Measurements from ENCODE around the gene DAPK2.

Gene DAPK2

DNA sequence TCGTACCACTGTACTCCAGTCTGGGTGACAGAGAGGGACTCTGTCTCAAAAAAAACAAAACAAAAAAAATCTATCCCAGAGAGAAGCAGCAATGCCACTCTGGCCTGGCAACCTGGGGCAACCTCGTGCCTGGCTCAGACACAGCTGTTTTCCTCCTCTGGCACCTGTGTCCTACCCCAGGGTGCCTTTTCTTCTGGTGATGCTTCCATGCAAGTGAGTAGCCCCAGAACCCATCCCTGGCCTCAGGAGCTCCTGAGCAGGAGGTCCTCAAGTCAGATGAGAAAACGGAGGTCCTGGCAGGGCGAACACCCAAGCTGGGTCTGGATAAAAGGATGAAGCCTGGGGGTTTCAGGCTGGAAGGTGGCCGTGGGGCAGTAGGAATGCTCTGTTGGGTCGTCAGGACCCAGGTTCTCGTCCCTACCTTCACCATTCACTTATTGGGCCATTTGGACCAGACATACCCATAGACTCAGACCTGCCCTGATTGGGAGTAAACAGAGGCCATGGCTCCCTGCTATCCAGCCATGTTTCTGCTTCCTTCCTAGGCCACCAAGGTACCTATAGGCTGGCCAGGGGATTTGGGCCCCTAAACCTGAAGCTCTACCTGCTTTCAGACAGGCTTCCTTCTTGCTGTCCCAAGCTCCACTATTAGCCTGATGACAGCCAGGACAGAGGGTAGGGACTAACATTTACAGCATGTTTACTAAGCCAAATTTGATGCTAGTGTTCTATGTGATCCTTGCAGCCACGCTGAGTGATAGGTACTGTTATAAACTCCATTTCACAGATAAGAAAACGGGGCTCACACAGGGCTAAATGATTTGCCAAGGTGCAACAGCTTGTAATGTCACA, 102.2 kb downstream of the DAPK2 start:
- DNase-seq (ENCODE audit: low read depth, low spot score): no peak

DNA sequence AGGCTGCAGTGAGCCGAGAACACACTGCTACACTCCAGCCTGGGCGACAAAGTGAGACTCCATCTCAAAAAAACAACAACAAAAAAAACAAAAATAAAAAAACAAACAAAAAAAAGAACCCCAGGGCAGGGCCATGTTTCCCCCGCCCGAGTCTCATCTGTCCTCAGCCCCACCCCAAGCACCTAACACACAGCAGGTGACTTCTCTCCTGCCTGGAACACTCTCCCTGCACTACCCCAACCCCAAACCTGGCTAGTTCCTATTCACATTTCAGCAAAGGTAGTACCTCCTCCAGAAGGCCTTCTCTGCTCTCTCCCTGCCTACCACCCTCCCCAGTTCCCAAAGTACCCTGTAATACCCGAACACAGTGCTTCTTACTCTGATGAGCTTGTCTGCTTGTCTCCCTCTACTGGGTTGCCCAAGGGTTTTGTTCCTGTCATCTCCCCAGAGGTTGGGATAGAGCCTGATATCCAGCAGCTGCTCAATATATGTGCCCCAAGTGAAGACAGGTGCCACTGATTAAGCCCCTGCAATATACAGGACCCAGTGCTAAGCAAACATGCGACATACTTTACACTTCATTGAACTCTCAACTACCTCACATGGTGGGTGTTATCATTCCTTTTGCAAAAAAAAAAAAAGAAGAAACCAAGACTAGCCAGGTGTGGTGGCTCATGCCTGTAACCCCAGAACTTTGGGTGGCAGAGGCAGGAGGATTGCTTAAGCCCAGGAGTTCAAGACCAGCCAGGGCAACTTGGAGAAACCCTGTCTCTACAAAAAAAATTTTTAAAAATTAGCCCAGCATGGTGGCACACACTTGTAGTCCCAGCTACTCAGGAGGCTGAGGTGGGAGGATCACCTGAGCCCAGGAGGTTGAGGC, 103.6 kb downstream of the DAPK2 start:
- DNase-seq (ENCODE audit: low read depth, low spot score): no peak

DNA sequence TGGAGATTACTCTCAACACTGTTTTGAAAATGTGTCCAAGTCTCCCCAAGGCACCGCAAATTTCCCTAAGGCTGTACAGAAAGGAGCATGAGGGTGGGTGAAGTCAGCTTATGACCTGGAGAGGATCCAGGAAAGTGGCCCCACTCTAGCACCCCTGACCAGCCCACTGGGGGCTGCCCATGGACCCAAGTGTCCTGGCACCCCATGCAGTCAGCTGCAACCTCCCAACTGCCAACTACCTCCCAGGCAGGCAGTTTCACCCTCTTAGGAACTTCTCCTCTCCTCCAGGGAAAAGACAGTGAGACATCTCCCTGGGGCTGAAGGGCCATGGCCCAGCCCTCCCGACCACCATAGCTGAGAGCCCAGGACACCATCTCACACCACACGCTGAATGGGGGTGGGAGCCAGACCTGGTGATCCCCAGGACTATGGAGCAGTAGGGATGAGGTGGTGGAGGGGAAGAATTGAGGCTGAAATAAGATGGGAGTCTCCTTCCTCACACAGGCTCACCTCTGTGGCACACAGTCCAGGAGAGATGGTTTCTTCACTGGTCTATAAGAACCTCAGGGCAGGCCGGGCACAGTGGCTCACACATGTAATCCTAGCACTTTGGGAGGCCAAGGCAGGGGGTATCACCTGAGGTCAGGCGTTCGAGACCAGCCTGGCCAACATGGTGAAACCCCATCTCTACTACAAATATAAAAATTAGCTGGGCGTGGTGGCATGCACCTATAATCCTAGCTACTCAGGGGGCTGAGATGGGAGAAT, 104.4 kb downstream of the DAPK2 start:
- DNase-seq (ENCODE audit: low read depth, low spot score): no peak

DNA sequence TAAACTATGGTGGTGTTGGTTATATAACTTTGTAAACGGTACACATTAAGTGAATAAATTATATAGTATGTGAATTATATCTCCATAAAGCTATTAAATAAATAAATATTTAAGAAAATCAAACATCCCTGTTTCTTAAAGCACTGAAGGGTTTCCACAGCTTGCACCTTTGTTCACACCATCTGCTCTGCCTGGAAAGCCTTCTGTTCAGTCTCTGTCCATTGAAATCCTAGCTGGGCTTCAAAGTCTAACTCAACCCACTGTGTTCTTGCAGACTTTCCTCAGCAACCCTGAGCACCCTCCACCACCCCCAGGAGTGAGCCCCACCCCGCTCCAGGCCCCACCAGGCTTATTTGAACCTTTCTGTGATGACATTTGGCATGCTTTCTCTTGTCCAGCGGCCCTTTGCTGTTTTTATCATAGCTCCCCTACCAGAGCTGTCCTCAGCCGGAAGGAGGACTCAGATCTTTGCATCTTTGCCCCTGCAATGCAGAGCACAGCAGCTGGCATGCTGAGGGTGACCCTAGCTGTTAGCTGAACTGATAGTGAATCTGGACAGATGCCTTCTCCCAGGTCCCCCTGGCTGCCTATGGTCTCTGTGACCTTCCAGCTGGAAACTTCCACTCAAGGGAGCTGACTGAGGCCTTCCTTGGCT, 105.2 kb downstream of the DAPK2 start:
- DNase-seq (ENCODE audit: low read depth, low spot score): no peak

DNA sequence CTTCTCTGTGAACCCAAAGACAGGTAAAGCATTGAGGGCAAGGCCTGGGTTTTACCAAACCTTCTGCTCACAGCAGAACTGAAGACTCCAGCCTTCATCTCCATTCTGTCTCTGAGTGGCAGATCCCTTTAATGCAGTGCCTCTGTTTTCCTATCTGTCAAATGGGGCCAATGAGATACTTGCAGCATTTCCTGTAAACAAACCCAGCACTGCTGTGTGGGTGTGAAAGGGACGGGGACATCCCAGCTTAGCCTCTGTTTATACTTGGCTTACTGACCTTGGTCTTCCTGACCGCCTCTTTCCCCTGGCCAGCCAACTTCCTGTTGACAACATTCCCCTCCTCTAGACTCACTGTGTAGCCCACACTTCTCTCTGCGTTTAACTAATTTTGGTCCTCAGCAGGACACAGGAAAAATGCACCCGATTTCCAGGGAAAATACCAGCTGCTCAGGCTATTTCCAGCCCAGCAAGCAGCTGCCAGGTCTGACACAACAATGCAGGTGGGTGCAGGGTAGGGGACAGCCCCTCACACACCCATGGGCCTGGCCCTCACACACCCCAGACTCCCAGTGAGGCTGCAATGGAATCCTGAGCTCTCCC, 106.7 kb downstream of the DAPK2 start:
- no peak for DNase-seq (ENCODE audit: low read depth, low spot score)

DNA sequence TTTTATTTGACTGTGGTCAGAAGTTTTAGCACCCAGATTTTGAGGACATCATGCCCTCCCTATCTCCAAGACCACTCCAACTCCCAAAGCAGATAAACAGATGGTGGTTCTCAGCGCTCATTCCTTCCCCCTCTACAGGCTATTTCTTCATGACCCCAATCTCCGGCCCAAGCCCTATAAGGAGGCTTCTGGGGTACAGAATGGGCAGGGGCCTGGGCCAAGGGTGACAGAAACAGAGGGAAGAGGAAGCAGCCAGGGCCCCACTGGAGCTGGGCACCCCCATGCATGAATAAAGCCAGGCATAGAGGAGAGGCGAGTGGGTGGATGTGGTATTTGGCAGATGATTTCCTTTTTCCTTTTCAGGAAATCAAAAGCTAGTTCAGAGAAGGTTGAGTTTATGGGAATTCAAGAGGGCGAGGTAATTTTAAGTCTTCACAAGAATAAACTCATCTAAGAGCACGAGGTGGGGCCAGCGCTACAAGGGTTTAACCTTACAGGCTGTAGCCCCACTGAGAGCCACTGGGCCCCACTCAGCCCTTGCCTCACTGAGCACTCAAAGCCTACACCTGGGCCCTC, 107.7 kb downstream of the DAPK2 start:
- DNase-seq (ENCODE audit: low read depth, low spot score): no peak

DNA sequence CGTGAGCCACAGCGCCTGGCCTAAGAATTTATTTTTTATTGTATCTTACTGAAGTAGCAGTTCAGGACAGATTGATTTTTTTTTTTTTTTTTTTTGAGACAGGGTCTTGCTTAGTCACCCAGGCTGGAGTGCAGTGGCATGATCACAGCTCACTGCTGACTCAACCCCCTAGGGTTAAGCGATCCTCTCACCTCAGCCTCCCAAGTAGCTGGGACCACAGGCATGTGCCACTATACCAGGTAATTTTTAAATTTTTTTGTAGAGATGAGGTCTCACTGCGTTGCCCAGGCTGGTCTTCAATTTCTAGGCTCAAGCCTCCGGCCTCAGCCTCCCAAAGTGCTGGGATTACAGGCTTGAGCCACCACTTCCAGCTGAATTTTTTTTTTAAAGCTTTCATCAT, 112.8 kb downstream of the DAPK2 start:
- no peak for DNase-seq (ENCODE audit: low read depth, low spot score)

DNA sequence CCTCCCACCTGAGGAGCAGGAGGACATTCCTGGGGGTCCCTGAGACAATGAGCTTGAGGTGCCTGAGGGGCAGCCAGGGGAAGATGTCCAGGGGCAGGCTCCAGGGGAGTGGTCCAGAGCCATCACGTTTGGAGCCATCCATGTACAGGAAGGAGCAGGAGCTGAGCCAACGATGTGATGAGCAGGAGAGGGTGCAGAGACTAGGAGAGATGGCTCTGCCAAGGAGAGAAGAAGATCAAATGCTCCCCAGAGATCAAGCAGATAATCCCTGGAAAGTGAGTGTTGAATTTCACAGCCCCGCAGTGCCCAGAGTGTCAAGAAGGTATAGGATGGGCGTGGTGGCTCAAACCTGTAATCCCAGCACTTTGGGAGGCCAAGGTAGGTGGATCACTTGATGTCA, 114.7 kb downstream of the DAPK2 start:
- DNase-seq (ENCODE audit: low read depth, low spot score): no peak

DNA sequence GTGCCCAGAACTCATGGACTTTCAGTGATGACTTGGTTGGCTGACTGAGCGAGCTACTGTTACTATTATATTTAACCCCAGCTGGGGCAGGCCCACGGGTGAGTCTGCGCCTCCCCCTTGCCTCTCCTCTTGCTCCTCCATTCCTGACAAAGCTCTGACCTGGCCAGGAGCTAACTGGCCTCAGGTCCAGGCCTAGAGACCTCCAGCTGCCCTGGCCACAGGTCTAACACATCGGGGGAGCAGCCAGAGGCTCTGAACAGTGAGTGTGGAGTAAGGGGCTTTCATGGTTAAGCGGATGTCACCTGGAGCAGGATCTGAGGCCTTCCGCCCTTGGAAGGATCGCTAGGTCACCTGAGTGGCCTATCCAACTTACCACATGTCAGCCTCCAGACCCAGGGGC, 116.3 kb downstream of the DAPK2 start:
- DNase-seq (ENCODE audit: low read depth, low spot score): no peak

DNA sequence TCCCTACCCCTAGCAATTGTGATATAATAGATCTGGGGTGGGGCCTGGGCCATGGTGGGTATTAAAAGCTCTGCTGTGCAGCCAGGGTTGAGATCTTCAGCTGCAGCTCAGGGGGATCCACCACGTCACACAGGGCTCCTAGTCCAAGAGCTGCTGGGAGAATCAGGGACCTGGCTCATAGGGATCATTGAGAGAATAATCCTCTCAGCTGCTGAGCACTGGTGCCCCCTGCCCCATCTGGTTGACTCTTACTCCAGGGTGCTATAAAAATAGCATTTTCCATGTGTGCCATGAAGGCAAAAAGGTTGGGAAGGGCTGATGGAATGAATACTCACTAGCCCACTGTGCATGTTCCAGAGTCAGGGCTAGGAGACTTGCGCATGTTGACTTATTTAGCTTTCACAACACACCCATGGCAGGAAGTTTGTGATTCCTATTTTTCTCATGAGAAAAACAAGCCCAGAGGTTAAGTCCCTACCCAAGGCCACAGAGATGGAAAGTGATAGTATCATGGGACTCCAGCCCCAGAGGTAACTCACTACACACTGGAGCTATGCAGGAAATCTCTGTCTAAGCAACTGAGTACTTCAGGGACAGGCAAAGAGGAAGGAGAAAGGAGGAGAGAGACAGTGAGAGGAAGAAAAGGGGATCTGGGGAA, 118.0 kb downstream of the DAPK2 start:
- no peak for DNase-seq (ENCODE audit: low read depth, low spot score)

DNA sequence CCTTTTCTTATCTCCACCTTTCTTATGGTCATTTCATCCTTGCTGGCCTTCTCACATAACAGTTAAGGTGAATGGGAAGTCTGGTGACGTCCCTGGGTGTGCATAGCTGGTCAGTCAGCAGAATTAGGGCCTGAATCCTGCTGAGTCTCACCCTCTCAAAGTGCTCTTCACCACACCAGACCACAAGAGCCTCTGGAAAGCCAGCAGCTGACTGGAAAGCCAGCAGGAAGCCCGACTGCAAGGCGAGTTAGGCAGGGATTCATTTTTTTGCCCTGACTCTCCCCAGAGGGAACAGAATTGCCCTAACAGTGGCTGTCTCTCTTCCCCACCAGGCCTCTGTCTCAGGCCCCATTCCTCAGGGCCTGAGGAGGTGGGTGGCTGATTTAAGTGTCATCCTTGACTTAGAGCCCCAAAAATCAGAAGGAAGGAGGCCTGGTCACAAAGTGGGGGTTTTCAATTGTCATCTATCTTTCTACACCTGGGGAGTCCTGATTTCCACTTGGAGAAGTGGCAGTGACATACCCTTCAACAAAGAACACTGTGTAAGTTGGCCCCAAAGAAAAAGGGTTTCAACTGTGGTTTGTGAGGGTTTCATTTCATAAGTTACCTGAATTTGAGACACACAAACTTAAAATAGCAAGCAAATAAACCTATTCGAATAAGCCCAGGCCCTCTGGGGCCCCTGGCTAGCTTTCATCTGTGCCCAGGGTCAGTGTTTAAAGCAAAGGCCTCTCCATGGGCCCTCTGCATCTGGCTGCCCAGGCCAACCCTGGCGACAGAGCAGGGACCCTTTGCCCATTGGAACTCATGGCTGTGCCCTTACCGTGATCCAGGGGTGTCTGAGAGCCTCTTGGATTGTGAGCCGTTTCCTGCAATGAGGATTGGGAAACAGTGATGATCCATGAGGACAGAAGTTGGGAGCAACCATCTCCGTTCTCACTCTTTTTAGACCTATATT, 122.0 kb downstream of the DAPK2 start:
- DNase-seq (ENCODE audit: low read depth, low spot score): no peak

DNA sequence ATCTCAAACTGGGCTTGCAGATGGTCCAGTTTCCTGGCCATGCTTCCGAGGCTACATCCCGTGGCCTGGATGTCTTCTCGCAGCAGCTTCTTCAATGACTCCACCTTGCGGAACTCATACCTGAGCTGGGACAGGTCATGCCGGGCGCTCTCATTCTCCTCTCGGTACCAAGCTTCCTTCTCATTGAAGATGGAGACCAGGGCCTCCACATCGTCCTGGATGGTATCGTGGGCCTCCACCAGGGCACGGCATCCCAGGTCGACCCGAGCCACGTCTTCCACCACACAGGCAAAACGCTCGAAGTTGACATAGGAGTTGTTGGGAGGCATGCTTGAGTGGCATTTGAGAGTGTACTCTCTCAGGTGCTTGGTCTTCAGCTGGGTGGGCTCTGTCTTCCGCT, 123.4 kb downstream of the DAPK2 start:
- DNase-seq (ENCODE audit: low read depth, low spot score): no peak

DNA sequence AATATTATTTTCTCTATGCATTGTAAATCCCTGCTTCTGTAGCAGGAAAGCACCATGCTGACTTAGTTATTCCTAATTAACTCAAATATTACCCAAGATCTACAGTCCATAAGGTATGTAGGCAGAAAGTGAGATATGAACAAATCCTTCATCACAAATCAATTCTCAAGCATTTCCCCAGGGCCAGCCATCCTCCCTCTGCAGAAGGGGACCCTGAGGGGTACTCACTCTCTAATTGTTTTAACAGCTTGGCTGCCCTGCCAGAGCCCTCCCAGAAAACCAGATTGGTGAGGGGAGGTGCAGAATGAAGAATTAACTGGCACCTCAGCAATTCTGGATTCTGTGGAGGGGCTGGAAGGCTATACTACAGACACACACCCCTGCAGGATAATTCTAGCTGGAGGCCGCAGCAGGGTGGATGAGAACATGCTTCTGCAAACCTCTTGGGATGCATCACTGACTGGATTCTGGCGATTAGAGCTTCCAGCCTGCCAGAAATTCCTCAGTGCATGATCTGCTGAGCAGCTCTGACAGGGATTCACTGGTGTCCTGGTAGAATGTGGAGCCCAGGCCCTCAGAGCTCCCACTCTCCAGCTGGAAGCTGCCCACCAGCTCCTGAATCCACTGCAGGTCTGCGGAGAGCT, 123.9 kb downstream of the DAPK2 start:
- no peak for DNase-seq (ENCODE audit: low read depth, low spot score)

DNA sequence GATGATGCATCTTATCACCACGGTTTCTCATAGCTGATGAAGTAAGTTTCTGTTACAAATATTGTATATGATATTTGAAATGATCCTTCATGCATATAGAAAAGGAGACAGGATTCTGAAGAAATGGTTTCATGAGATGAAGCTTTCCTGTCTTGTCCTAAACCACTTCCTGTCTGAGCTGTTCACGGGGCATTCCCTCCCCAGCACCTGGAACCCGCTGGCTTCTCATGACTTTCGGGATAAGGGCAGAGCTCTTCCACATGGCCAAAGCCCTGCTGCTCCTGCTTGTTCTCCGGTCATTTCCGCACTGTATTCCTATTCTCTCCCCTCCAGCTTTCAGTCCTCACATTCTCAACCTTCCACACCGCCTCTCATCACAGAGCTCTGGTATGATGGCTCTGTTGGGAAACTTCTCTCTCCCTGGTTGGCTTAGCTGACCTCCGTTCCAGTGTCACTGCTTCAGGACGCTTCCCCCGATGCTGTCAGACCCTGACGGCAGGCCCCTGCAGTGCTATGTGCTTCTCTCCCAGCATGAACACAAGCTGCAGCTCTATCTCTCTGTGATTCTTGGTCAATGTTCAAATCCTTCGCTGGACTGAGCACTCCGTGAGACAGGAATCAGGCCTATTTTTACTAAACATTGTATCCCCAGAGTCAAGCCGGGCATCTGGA, 125.6 kb downstream of the DAPK2 start:
- DNase-seq (ENCODE audit: low read depth, low spot score): no peak

DNA sequence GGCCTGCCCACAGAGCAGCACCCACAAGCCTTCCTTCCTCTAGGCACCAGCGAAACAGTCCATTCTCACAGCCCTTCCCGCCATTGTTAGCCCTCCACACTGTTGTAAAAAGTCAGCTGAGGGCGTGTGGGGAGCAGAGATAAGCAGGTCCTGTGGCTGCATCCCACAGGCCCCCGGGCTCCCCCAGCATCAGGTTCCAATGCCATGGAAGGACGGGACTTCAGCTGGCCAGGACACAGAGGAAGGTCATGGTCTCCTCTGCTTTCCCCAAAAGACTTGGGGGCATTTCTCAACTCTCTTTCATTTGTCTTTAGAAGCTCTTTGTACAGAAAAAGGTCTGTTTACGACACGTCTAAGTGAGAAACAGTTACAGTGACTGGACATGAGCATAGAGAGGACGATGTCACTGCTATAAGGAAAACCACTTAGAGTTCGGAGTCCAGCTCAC, 127.4 kb downstream of the DAPK2 start:
- DNase-seq (ENCODE audit: low read depth, low spot score): no peak

DNA sequence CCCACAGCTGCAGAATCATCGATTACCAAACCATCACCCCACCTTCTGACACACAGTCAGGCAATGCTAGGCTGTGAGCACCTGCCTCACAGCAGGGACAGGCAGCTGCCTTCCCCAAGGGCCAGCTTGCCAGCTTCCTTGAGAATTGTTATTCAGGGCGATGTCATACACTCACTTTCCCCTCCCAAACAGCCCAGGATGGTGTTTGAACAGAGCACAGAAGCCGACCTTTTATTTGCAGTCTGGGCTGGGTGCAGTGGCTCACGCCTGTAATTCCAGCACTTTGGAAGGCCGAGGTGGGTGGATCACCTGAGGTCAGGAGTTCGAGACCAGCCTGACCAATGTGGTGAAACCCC, 128.0 kb downstream of the DAPK2 start:
- DNase-seq (ENCODE audit: low read depth, low spot score): no peak

DNA sequence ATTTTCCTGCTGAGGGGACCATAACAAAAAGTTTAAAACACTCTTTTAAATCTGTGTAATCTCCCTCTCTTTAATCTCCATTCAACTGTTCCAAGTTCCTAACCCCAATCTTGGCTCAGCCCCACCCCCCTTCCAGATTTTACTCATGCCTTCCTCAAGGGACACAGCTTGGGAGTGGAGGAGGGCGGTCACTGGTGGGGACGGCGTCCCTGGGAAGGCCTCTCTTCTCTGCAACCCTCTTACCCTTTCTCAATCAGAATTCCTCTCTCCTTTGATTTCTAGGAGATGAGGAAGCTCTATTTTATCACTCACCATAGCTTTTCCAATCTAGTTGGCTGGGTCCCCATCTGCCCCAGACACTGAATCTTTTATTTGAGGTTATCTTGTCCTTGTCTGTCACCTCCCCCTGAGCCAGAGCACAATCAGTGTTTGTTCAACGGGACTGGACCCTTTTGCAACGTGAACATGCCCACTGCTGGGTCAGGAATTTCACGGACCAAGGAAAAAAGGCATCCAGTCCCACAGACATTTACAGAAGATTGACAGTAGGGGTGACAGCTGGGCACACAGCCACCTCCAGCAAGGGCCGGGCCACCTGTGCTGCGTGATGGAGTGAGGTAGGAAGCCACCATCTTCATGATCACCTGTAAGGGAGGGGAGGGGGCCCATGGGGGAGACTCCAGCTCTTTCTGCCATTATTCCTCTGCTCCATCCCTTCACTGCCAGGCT, 128.5 kb downstream of the DAPK2 start:
- DNase-seq (ENCODE audit: low read depth, low spot score): no peak

Data from activated CD4-positive, CD25-positive, alpha-beta regulatory T cell treated with anti-CD3 and anti-CD28 coated beads, Interleukin-2, amount 50 U/mL, for 16 hours (primary cell).